SK-N-SH (cell line): ENCODE results near the gene UBR1. TPM values are rescaled to one million over a fixed set of nuclear protein-coding genes. Genes with fewer than 3 reads are reported as not detected.

Source experiments
- CTCF ChIA-PET: fragments of 300-600, 350-600 bp; formaldehyde crosslinking; extraction: SDS; loops from one replicate; lab custom pipeline; 2021; lab: Yijun Ruan, JAX
- POLR2A ChIA-PET: fragments of 350-600 bp; sonication (Branson Sonifier 250); formaldehyde crosslinking; extraction: SDS; loops from one replicate; lab custom pipeline; 2020; ENCODE audit warnings: antibody characterized with exemption, inconsistent platforms; lab: Yijun Ruan, JAX
- DNase-seq: peaks from one replicate; pipeline ENCODE4 v3.0.0; 2012
- H2AFZ ChIP-seq: fragments of 200-600 bp; sonication (generic); 2 replicates; pipeline ENCODE4 v1.8.1; 2016; ENCODE audit warnings: antibody characterized with exemption, mild to moderate bottlenecking, low read depth
- H3F3A ChIP-seq: fragments of 200-600 bp; sonication (generic); replicated peaks from 2 replicates; pipeline ENCODE3; 2016; ENCODE audit warnings: antibody characterized with exemption, mild to moderate bottlenecking; ENCODE audit not compliant: insufficient read depth
- H3K27ac ChIP-seq, 2 experiments: fragments of 200-500 bp in 1 of 2; fragments of 200-600 bp in 1 of 2; sonication (Bioruptor generic) in 1 of 2; sonication (generic), shearing (Covaris generic) in 1 of 2; 2 replicates each; pipeline versions ENCODE4 v1.5.1 to v1.6.1; 2014 to 2016; ENCODE audit warnings: low read depth in 2 of 2, inconsistent platforms in 1 of 2, low read length in 1 of 2, mild to moderate bottlenecking in 1 of 2, mixed read lengths in 1 of 2
- H3K27me3 ChIP-seq: fragments of 200-600 bp; sonication (generic), shearing (Covaris generic); 2 replicates; pipeline ENCODE4 v1.6.1; 2016; ENCODE audit warnings: mixed run types; ENCODE audit not compliant: insufficient read depth
- H3K36me3 ChIP-seq, 2 experiments: fragments of 200-500 bp in 1 of 2; fragments of 200-600 bp in 1 of 2; sonication (Bioruptor generic) in 1 of 2; sonication (generic) in 1 of 2; replicated peaks in 1 of 2; 2 replicates each; pipeline versions ENCODE3 to v1.5.1; 2014 to 2016; ENCODE audit warnings: low read length in 1 of 2, mild to moderate bottlenecking in 1 of 2; ENCODE audit not compliant: insufficient read depth in 2 of 2, control insufficient read depth in 1 of 2
- H3K4me1 ChIP-seq, 2 experiments: fragments of 200-500 bp in 1 of 2; fragments of 200-600 bp in 1 of 2; sonication (Bioruptor generic) in 1 of 2; sonication (generic), shearing (Covaris generic) in 1 of 2; 2 replicates each; pipeline versions ENCODE4 v1.5.1 to v1.6.1; 2014 to 2016; ENCODE audit warnings: low read depth in 1 of 2, low read length in 1 of 2, mixed run types in 1 of 2; ENCODE audit not compliant: insufficient read depth in 2 of 2, control insufficient read depth in 1 of 2
- H3K4me2 ChIP-seq: fragments of 200-600 bp; sonication (generic), shearing (Covaris generic); 2 replicates; pipeline ENCODE4 v1.6.1; 2017; ENCODE audit warnings: mixed run types
- H3K4me3 ChIP-seq, 2 experiments: fragments of 200-500 bp in 1 of 2; fragments of 200-600 bp in 1 of 2; sonication (Bioruptor generic) in 1 of 2; sonication (generic), shearing (Covaris generic) in 1 of 2; 2 replicates each; pipeline versions ENCODE4 v1.5.1 to v1.8.1; 2014 to 2016; ENCODE audit warnings: low read depth in 2 of 2, inconsistent platforms in 1 of 2, low read length in 1 of 2, mild to moderate bottlenecking in 1 of 2, mixed read lengths in 1 of 2, moderate library complexity in 1 of 2
- H3K79me2 ChIP-seq: fragments of 200-600 bp; sonication (generic); 2 replicates; pipeline ENCODE4 v1.8.1; 2017; ENCODE audit warnings: mild to moderate bottlenecking; ENCODE audit not compliant: insufficient read depth
- H3K9ac ChIP-seq: fragments of 200-600 bp; sonication (generic); 2 replicates; pipeline ENCODE4 v1.6.1; 2017; ENCODE audit warnings: mixed run types
- H3K9me2 ChIP-seq: fragments of 200-600 bp; sonication (generic); 2 replicates; pipeline ENCODE4 v1.6.1; 2017; ENCODE audit warnings: mixed run types
- H3K9me3 ChIP-seq: fragments of 200-600 bp; sonication (generic); 2 replicates; pipeline ENCODE4 v1.6.1; 2017; ENCODE audit warnings: mixed run types, mild to moderate bottlenecking, moderate library complexity
- H4K20me1 ChIP-seq: fragments of 200-600 bp; sonication (generic); 2 replicates; pipeline ENCODE4 v1.6.1; 2017; ENCODE audit warnings: mild to moderate bottlenecking, mixed run types; ENCODE audit not compliant: insufficient read depth
- CHD2 ChIP-seq: fragments of 150-350 bp; IDR thresholded peaks from 2 replicates; pipeline ENCODE4 v1.6.1; 2018; ENCODE audit warnings: low read length; ENCODE audit not compliant: partially characterized antibody
- ELF1 ChIP-seq: IDR thresholded peaks from 2 replicates; pipeline ENCODE4 v1.4.0; 2012
- EP300 ChIP-seq, 2 experiments: IDR thresholded peaks; 2 replicates each; pipeline versions ENCODE4 v1.4.0 to v1.6.1; 2012; ENCODE audit warnings: borderline replicate concordance in 1 of 2, low read depth in 1 of 2, low read length in 1 of 2
- EZH2phosphoT487 ChIP-seq: fragments of 200-600 bp; sonication (generic); IDR thresholded peaks from 2 replicates; pipeline ENCODE4 v1.6.1; 2017; ENCODE audit warnings: low read depth, mixed run types, mild to moderate bottlenecking, antibody characterized with exemption, moderate library complexity, borderline replicate concordance
- FOSL2 ChIP-seq: IDR thresholded peaks from 2 replicates; pipeline ENCODE4 v1.4.0; 2012; ENCODE audit warnings: low read depth, mild to moderate bottlenecking, moderate library complexity, borderline replicate concordance
- FOXJ3 ChIP-seq: sonication (generic); formaldehyde crosslinking; IDR thresholded peaks from 2 replicates; pipeline ENCODE4 v1.5.1; 2020; ENCODE audit warnings: mild to moderate bottlenecking, missing genetic modification reagents
- FOXM1 ChIP-seq: IDR thresholded peaks from 2 replicates; pipeline ENCODE4 v1.4.0; 2012; ENCODE audit warnings: low read depth, mild to moderate bottlenecking
- GABPA ChIP-seq: IDR thresholded peaks from 2 replicates; pipeline ENCODE4 v1.4.0; 2012; ENCODE audit warnings: low read depth, mild to moderate bottlenecking
- GATA2 ChIP-seq: sonication (generic); formaldehyde crosslinking; IDR thresholded peaks from 2 replicates; pipeline ENCODE4 v1.5.0; 2020; ENCODE audit warnings: mild to moderate bottlenecking, missing genetic modification reagents
- MEF2A ChIP-seq: IDR thresholded peaks from 2 replicates; pipeline ENCODE4 v1.4.0; 2012; ENCODE audit warnings: low read depth, borderline replicate concordance
- NRF1 ChIP-seq: IDR thresholded peaks from 2 replicates; pipeline ENCODE4 v1.6.1; 2012; ENCODE audit warnings: low read depth, mild to moderate bottlenecking, low read length
- POLR2AphosphoS5 ChIP-seq: IDR thresholded peaks from 2 replicates; pipeline ENCODE4 v1.6.1; 2012; ENCODE audit warnings: low read depth, low read length
- RAD21 ChIP-seq: IDR thresholded peaks from 2 replicates; pipeline ENCODE4 v1.6.1; 2012; ENCODE audit warnings: mild to moderate bottlenecking, low read length
- RCOR1 ChIP-seq: fragments of 150-350 bp; IDR thresholded peaks from 2 replicates; pipeline ENCODE4 v1.6.1; 2017; ENCODE audit warnings: antibody characterized with exemption, low read length
- RXRA ChIP-seq: IDR thresholded peaks from 2 replicates; pipeline ENCODE4 v1.4.0; 2012; ENCODE audit warnings: low read depth, mild to moderate bottlenecking, borderline replicate concordance
- SMC3 ChIP-seq: IDR thresholded peaks from 2 replicates; pipeline ENCODE4 v1.6.1; 2012; ENCODE audit warnings: low read depth, low read length, improper control_type of control experiment
- TAF1 ChIP-seq: IDR thresholded peaks from 2 replicates; pipeline ENCODE4 v1.6.1; 2012; ENCODE audit warnings: low read depth, mild to moderate bottlenecking, low read length, moderate library complexity, borderline replicate concordance
- TCF12 ChIP-seq: IDR thresholded peaks from 2 replicates; pipeline ENCODE4 v1.4.0; 2012
- TEAD4 ChIP-seq: IDR thresholded peaks from 2 replicates; pipeline ENCODE4 v1.4.0; 2012; ENCODE audit warnings: mild to moderate bottlenecking, borderline replicate concordance; ENCODE audit not compliant: insufficient read depth
- WGBS: methylation state at CpG from one replicate; pipeline ENCODE4 v1.1.6; 2017; ENCODE audit warnings: low lambda C conversion rate; 5-methylcytosine and 5-hydroxymethylcytosine counted together
- polyA plus RNA-seq, 3 experiments: library from polyadenylated mRNA; depleted of rRNA; stranded (reverse); fragments of >200 nt; gene quantifications; 2 replicates each; pipeline ENCODE4 v1.2.3, GENCODE V29; 2012
- TF ChIP-seq, protein P1 (sequence below): fragments of 200-600 bp; sonication (generic); IDR thresholded peaks from 2 replicates; pipeline ENCODE4 v1.6.1; 2017; ENCODE audit warnings: antibody characterized with exemption, mild to moderate bottlenecking, moderate library complexity
- TF ChIP-seq, protein P2 (sequence below): IDR thresholded peaks from 2 replicates; pipeline ENCODE4; 2012
- TF ChIP-seq, protein P3 (sequence below): fragments of 150-350 bp; IDR thresholded peaks from 2 replicates; pipeline ENCODE4 v1.6.1; 2016; ENCODE audit warnings: mild to moderate bottlenecking, low read depth, low read length
- TF ChIP-seq, protein P4 (sequence below): IDR thresholded peaks from 2 replicates; pipeline ENCODE4 v1.4.0; 2012; ENCODE audit warnings: low read depth, borderline replicate concordance
- TF ChIP-seq, protein P5 (sequence below): IDR thresholded peaks from 2 replicates; pipeline ENCODE4 v1.6.1; 2012; ENCODE audit warnings: mild to moderate bottlenecking, low read depth, low read length, moderate library complexity

The UBR1 gene
- polyA plus RNA-seq, 1 of the 3 experiments (the other 2 are of a cell fraction), result 3.7 TPM

DNA sequence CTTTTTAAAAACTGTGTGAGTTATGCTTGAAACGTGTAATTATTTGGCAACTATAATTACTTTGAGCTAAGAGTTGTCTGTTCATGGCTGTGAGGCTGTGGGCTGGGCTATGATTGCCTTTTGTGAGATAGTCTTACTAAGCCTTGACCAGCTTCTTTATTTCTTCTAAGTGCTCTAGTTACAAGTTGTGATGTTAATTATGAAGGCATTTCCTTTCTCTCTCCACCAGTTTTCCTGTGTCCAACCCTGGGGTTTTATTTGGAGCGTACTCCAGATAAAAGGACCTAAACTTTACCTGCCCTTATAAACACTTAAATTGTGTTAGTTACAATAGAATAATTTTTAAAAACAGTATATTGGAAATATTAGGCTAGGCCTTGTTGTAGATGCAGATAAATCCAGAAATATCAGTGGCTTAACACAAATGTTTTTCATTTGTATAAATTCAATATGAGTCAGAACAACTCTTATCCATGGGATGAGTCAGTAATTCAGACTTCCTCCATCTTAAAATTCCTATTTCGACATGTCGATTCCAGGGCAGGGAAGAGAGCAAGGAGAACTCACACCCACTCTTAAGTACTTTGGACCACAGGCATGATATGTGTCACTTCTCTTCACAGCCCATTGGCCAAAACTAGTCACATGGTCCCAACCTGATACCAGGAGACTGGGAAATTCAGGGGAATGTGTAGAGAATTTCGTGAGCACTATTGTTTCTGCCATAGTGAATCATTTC is 44.5 kb upstream of the UBR1 start:
- Histone ChIP-seq H3K9me2 (no peaks in the 10 kb centered on the region), H3K79me2 (no peaks in the 10 kb centered on the region), H3F3A (peaks cover 33% of the 10 kb centered on the region), H3K4me3 (no peak overlapping the region), H3K36me3 (peaks cover 50 to 59% of the 10 kb centered on the region in 2 experiments), H3K9me3 (no peaks in the 10 kb centered on the region), H4K20me1 (no peaks in the 10 kb centered on the region), H3K27ac (peak overlapping the region; percentile 40 to 79; a peak in 3 of 4 replicates), H2AFZ (peak overlapping the region; percentile 87; the same call in 1 of the 2 replicates), H3K4me1 (peaks cover 0 to 6% of the 10 kb centered on the region in 2 experiments; a peak in 1 of 4 replicates), H3K9ac (peak overlapping the region; percentile 46; the same call in 1 of the 2 replicates), H3K4me2 (no peak overlapping the region), H3K27me3 (no peaks in the 10 kb centered on the region)
- no peak for DNase-seq
- 44% methylated on average over 5 of the region's 5 CpGs for WGBS
- ChIA-PET POLR2A (no interaction called here), CTCF (interaction anchor here (0.7 to 0.8 kb wide), 2 partner anchors 36 to 146 kb away, joined by 3 read pairs; no protein-coding TSS in a partner anchor)
- no peak for TF ChIP-seq CHD2
- TF ChIP-seq POLR2AphosphoS5, result no peak
- no peak for TF ChIP-seq EP300 (IDR thresholded peaks at IDR 0.05; ENCODE audit: borderline replicate concordance in 1 of 2, low read depth in 1 of 2, low read length in 1 of 2)
- TF ChIP-seq FOXM1, result no peak
- TF ChIP-seq, protein P1, sequence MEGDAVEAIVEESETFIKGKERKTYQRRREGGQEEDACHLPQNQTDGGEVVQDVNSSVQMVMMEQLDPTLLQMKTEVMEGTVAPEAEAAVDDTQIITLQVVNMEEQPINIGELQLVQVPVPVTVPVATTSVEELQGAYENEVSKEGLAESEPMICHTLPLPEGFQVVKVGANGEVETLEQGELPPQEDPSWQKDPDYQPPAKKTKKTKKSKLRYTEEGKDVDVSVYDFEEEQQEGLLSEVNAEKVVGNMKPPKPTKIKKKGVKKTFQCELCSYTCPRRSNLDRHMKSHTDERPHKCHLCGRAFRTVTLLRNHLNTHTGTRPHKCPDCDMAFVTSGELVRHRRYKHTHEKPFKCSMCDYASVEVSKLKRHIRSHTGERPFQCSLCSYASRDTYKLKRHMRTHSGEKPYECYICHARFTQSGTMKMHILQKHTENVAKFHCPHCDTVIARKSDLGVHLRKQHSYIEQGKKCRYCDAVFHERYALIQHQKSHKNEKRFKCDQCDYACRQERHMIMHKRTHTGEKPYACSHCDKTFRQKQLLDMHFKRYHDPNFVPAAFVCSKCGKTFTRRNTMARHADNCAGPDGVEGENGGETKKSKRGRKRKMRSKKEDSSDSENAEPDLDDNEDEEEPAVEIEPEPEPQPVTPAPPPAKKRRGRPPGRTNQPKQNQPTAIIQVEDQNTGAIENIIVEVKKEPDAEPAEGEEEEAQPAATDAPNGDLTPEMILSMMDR, result no peak
- no peak for TF ChIP-seq EZH2phosphoT487
- no peak for TF ChIP-seq RAD21
- no peak for TF ChIP-seq NRF1
- TF ChIP-seq ELF1, result no peak
- TF ChIP-seq, protein P2, sequence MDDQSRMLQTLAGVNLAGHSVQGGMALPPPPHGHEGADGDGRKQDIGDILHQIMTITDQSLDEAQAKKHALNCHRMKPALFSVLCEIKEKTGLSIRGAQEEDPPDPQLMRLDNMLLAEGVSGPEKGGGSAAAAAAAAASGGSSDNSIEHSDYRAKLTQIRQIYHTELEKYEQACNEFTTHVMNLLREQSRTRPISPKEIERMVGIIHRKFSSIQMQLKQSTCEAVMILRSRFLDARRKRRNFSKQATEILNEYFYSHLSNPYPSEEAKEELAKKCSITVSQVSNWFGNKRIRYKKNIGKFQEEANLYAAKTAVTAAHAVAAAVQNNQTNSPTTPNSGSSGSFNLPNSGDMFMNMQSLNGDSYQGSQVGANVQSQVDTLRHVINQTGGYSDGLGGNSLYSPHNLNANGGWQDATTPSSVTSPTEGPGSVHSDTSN, result no peak
- 0 out of 2 replicates have a peak, but pooled peaks have one; percentile 16 for TF ChIP-seq RXRA
- no peak for TF ChIP-seq GATA2 (CRISPR knock-in tag)
- no peak for TF ChIP-seq TAF1
- peak; percentile 70; the same call in 1 of the 2 replicates for TF ChIP-seq FOSL2
- TF ChIP-seq, protein P3, sequence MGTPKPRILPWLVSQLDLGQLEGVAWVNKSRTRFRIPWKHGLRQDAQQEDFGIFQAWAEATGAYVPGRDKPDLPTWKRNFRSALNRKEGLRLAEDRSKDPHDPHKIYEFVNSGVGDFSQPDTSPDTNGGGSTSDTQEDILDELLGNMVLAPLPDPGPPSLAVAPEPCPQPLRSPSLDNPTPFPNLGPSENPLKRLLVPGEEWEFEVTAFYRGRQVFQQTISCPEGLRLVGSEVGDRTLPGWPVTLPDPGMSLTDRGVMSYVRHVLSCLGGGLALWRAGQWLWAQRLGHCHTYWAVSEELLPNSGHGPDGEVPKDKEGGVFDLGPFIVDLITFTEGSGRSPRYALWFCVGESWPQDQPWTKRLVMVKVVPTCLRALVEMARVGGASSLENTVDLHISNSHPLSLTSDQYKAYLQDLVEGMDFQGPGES, result no peak
- TF ChIP-seq, protein P4, sequence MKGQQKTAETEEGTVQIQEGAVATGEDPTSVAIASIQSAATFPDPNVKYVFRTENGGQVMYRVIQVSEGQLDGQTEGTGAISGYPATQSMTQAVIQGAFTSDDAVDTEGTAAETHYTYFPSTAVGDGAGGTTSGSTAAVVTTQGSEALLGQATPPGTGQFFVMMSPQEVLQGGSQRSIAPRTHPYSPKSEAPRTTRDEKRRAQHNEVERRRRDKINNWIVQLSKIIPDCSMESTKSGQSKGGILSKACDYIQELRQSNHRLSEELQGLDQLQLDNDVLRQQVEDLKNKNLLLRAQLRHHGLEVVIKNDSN, result peak; percentile 76; the same call in 1 of the 2 replicates
- no peak for TF ChIP-seq TEAD4
- no peak for TF ChIP-seq RCOR1
- no peak for TF ChIP-seq SMC3
- TF ChIP-seq, protein P5, sequence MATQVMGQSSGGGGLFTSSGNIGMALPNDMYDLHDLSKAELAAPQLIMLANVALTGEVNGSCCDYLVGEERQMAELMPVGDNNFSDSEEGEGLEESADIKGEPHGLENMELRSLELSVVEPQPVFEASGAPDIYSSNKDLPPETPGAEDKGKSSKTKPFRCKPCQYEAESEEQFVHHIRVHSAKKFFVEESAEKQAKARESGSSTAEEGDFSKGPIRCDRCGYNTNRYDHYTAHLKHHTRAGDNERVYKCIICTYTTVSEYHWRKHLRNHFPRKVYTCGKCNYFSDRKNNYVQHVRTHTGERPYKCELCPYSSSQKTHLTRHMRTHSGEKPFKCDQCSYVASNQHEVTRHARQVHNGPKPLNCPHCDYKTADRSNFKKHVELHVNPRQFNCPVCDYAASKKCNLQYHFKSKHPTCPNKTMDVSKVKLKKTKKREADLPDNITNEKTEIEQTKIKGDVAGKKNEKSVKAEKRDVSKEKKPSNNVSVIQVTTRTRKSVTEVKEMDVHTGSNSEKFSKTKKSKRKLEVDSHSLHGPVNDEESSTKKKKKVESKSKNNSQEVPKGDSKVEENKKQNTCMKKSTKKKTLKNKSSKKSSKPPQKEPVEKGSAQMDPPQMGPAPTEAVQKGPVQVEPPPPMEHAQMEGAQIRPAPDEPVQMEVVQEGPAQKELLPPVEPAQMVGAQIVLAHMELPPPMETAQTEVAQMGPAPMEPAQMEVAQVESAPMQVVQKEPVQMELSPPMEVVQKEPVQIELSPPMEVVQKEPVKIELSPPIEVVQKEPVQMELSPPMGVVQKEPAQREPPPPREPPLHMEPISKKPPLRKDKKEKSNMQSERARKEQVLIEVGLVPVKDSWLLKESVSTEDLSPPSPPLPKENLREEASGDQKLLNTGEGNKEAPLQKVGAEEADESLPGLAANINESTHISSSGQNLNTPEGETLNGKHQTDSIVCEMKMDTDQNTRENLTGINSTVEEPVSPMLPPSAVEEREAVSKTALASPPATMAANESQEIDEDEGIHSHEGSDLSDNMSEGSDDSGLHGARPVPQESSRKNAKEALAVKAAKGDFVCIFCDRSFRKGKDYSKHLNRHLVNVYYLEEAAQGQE, result no peak
- no peak for TF ChIP-seq FOXJ3 (CRISPR knock-in tag)
- peak; percentile 68 for TF ChIP-seq TCF12
- TF ChIP-seq GABPA, result no peak
- TF ChIP-seq MEF2A, result no peak
